Measurements from ENCODE around the gene LACTB.

Gene LACTB

GRCh38 chr15:63156755-63157117 is 35.1 kb downstream of the LACTB start:
- ChIA-PET POLR2A (interaction anchor here (0.6 to 1.5 kb wide), 11 partner anchors 8 to 1221 kb away, joined by 3 to 9 read pairs (median 5); partner anchors contain the start of genes APH1B, LACTB and RAB8B), CTCF (interaction anchor here (0.6 to 0.7 kb wide), 2 partner anchors 187 to 992 kb away, joined by 3 read pairs; partner anchors contain the start of gene C2CD4B)
- TF ChIP-seq ZXDB (tag by site-specific recombination; IDR thresholded peaks at IDR 0.05) (no peak), ZNF324 (tag by site-specific recombination; IDR thresholded peaks at IDR 0.05) (no peak), ZNF510 (tag by site-specific recombination; IDR thresholded peaks at IDR 0.05; ENCODE audit: insufficient replicate concordance) (no peak), PRDM4 (tag by site-specific recombination; IDR thresholded peaks at IDR 0.05) (peak; percentile 55; the same call in 1 of the 2 replicates), ZNF555 (tag by site-specific recombination; conservative IDR thresholded peaks at IDR 0.05) (no peak), ZSCAN16 (tag by site-specific recombination; IDR thresholded peaks at IDR 0.05) (no peak), ZNF529 (tag by site-specific recombination; IDR thresholded peaks at IDR 0.05; ENCODE audit: insufficient replicate concordance) (no peak), ZBTB11 (tag by site-specific recombination; conservative IDR thresholded peaks at IDR 0.05; ENCODE audit: low read depth) (no peak), ZNF518A (tag by site-specific recombination; conservative IDR thresholded peaks at IDR 0.05; ENCODE audit: low read depth) (no peak), PRDM1 (tag by site-specific recombination; IDR thresholded peaks at IDR 0.05) (peak; percentile 56), ZNF621 (tag by site-specific recombination; IDR thresholded peaks at IDR 0.05) (no peak)
- Histone ChIP-seq H3K27ac (ENCODE audit: extremely low read depth, low read depth, low read length) (peak overlapping the region; percentile 99), H3K36me3 (ENCODE audit: control insufficient read depth in 2 of 2, insufficient read depth in 1 of 2, low read length in 2 of 2) (peaks cover 11 to 28% of the 10 kb centered on the region in 2 experiments), H3K4me3 (ENCODE audit: low read depth, low read length) (peak overlapping the region; percentile 79), H3K4me1 (ENCODE audit: control insufficient read depth, insufficient read depth, low read length) (no peaks in the 10 kb centered on the region), H3K9me3 (ENCODE audit: control insufficient read depth, insufficient read depth, low read depth, low read length) (no peaks in the 10 kb centered on the region)

GRCh38 chr15:63157118-63157843 is 35.6 kb downstream of the LACTB start, which contains the start of gene RPS27L:
Gene RPS27L, minus strand, starts transcription at chr15:63157477. Its CDS starts 72 bp downstream, at chr15:63157405.
- Histone ChIP-seq H3K9me3 (ENCODE audit: control insufficient read depth, insufficient read depth, low read depth, low read length) (no peaks in the 10 kb centered on the region), H3K4me1 (ENCODE audit: control insufficient read depth, insufficient read depth, low read length) (no peaks in the 10 kb centered on the region), H3K4me3 (ENCODE audit: low read depth, low read length) (peak within 1 kb of the TSS; percentile 79), H3K27ac (ENCODE audit: extremely low read depth, low read depth, low read length) (peak within 1 kb of the TSS; percentile 99), H3K36me3 (ENCODE audit: control insufficient read depth in 2 of 2, insufficient read depth in 1 of 2, low read length in 2 of 2) (peaks cover 11 to 24% of the 10 kb centered on the region in 2 experiments)
- POLR2A ChIA-PET, result interaction anchor here (0.5 to 1.5 kb wide), 16 partner anchors 9 to 1594 kb away, joined by 3 to 9 read pairs (median 4); partner anchors contain the start of genes APH1B, LACTB and RAB8B
- CTCF ChIA-PET, result interaction anchor here (0.6 to 0.7 kb wide), 2 partner anchors 187 to 992 kb away, joined by 3 read pairs; partner anchors contain the start of gene C2CD4B
- no peak for TF ChIP-seq ZNF518A (tag by site-specific recombination; conservative IDR thresholded peaks at IDR 0.05; ENCODE audit: low read depth)
- no peak for TF ChIP-seq BCL6B (tag by site-specific recombination; IDR thresholded peaks at IDR 0.05)
- TF ChIP-seq ZNF350 (tag by site-specific recombination; IDR thresholded peaks at IDR 0.05), result no peak
- TF ChIP-seq ZNF121 (tag by site-specific recombination; IDR thresholded peaks at IDR 0.05), result no peak
